ENCODE results near the gene PI4KA. TPM values are rescaled to one million over a fixed set of nuclear protein-coding genes. Genes with fewer than 3 reads are reported as not detected.

PI4KA gene
- total and polyA plus RNA-seq, 3 experiments from 2014 or later, result 64.9 to 65.8 (median 65.5) TPM

DNA sequence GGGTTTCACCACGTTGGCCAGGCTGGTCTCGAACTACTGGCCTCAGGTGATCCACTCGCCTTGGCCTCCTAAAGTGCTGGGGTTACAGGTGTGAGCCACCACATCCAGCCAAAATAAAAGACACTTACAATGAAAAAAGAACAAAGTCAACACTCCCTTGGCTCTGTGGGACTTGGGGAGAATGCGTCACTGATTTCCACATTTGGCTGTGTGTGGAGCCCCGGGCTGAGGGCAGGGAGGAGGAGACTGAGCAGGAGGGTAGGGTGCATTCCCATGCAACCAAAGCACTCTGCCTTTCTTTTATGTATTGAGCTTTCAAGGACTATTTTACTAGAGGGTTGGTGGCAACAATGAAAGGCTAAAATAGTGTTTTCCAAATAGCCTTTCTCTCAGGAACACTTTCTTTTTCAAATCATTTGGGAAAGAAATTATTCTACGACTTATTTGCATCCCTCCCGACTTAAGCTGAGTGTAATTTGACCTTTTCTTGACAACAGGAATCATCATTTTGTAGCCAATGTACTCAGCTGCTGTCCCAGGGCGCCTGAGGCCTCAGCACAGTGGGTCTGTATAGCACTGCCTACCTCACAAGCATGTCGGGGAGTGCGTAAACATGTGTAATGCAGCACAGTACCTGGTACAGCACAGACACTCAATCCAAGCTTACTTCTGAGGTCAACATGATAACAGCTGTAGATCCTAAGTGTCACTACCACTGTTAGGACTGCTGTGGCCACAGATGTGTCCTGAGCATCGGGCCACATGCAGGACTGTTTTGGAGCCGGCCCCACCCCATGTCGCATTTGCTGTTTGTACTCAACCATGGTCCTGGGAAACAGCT is 94.8 kb downstream of the PI4KA start:
- DNase-seq, result no peak
- Histone ChIP-seq H3K4me1 (ENCODE audit: insufficient read depth, low read length) (no peaks in the 10 kb centered on the region), H3K27ac (ENCODE audit: low read depth, low read length) (no peak overlapping the region), H3K27me3 (ENCODE audit: insufficient read depth, low read length, poor library complexity, severe bottlenecking) (no peaks in the 10 kb centered on the region), H3K4me3 (ENCODE audit: low read length) (no peak overlapping the region), H3K9me3 (ENCODE audit: low read length) (no peaks in the 10 kb centered on the region), H3K36me3 (ENCODE audit: insufficient read depth, low read length) (peaks cover 41% of the 10 kb centered on the region)
- CTCF ChIA-PET, result interaction anchor here (2.1 kb wide), 1 partner anchor 20 kb away, joined by 6 read pairs; no protein-coding TSS in a partner anchor
- H3K27ac Mint-ChIP-seq, result no peak overlapping the region
- H3K4me3 Mint-ChIP-seq, result no peak overlapping the region
- peaks cover 6 to 74% (median 15%) of the 10 kb centered on the region in 3 donors for H3K36me3 Mint-ChIP-seq
- no peaks in the 10 kb centered on the region for H3K9me3 Mint-ChIP-seq
- POLR2A ChIA-PET, result no interaction called here
- H3K27me3 Mint-ChIP-seq, result peaks cover 0 to 2% of the 10 kb centered on the region in 2 donors
- peaks cover 0 to 6% (median 4%) of the 10 kb centered on the region in 3 donors for H3K4me1 Mint-ChIP-seq

DNA sequence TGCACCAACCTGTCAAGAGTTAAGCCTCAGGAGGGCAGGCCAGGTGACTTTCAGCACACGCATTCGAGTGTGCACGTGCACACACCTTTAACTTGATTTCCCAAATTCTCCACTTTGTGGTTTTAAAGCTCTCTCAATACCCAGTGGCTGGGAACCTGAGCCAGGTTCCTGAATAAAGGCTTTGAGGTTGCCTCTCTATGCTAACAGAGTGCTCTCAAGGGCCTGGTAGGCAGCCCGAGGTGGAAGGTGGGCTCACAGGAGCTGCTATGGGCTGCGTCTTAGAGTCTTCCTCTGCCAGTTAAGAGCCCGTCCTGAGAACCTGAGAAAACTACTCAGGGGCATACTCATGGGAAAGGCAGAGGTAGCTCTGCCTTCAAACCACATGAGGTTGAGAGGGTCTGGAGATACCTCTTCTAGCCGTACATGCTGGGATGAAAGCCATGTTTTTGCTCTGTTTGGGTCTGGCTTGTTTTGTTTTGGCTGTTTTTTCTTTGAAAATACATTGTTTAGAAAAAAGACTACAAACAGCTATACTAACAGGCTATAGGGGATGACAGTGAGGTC is 96.3 kb downstream of the PI4KA start:
- ChIA-PET CTCF (interaction anchor here (2.1 kb wide), 1 partner anchor 22 kb away, joined by 6 read pairs; no protein-coding TSS in a partner anchor), POLR2A (no interaction called here)

DNA sequence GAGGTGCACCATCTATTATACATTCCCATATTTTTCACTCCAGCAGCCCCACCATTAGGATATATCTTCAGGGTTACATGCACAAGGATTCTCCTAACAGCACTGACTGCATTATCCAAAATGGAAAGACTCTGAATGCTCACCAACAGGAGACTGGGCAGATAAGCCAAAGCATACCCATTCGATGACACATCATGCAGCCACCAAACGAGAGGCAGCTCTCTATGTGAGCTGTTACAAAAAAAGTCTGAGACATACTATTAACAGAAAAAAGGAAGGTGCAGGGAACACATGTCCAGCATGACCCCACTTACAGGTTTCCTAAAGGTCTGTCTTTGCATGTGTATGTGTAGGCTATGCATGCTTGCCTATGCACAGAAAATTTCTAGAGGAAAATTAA is 97.1 kb downstream of the PI4KA start:
- Histone ChIP-seq H3K4me1 (ENCODE audit: insufficient read depth, low read length) (no peaks in the 10 kb centered on the region), H3K9me3 (ENCODE audit: low read length) (no peaks in the 10 kb centered on the region), H3K36me3 (ENCODE audit: insufficient read depth, low read length) (peaks cover 43% of the 10 kb centered on the region), H3K27me3 (ENCODE audit: insufficient read depth, low read length, poor library complexity, severe bottlenecking) (no peaks in the 10 kb centered on the region), H3K27ac (ENCODE audit: low read depth, low read length) (no peak overlapping the region), H3K4me3 (ENCODE audit: low read length) (no peak overlapping the region)
- no peak for DNase-seq
- POLR2A ChIA-PET, result no interaction called here
- no peak overlapping the region for H3K4me3 Mint-ChIP-seq
- no peaks in the 10 kb centered on the region for H3K9me3 Mint-ChIP-seq
- no peaks in the 10 kb centered on the region for H3K4me1 Mint-ChIP-seq
- H3K27me3 Mint-ChIP-seq, result peaks cover 0 to 2% of the 10 kb centered on the region in 2 donors
- CTCF ChIA-PET, result no interaction called here
- H3K27ac Mint-ChIP-seq, result no peak overlapping the region
- H3K36me3 Mint-ChIP-seq, result peaks cover 6 to 78% (median 23%) of the 10 kb centered on the region in 3 donors

More for the DNA sequence above, 96.3 kb downstream of the PI4KA start:
- no peaks in the 10 kb centered on the region for H3K4me1 ChIP-seq (ENCODE audit: insufficient read depth, low read length)
- no peaks in the 10 kb centered on the region for H3K27me3 ChIP-seq (ENCODE audit: insufficient read depth, low read length, poor library complexity, severe bottlenecking)
- Mint-ChIP-seq H3K36me3 (peaks cover 6 to 76% (median 19%) of the 10 kb centered on the region in 3 donors), H3K9me3 (no peaks in the 10 kb centered on the region), H3K27me3 (peaks cover 0 to 2% of the 10 kb centered on the region in 2 donors), H3K4me1 (no peaks in the 10 kb centered on the region), H3K27ac (peak overlapping the region in 1 of 8 donors; percentile 29), H3K4me3 (no peak overlapping the region)
- H3K36me3 ChIP-seq (ENCODE audit: insufficient read depth, low read length), result peaks cover 43% of the 10 kb centered on the region
- H3K27ac ChIP-seq (ENCODE audit: low read depth, low read length), result no peak overlapping the region
- H3K9me3 ChIP-seq (ENCODE audit: low read length), result no peaks in the 10 kb centered on the region
- no peak for DNase-seq
- H3K4me3 ChIP-seq (ENCODE audit: low read length), result no peak overlapping the region

DNA sequence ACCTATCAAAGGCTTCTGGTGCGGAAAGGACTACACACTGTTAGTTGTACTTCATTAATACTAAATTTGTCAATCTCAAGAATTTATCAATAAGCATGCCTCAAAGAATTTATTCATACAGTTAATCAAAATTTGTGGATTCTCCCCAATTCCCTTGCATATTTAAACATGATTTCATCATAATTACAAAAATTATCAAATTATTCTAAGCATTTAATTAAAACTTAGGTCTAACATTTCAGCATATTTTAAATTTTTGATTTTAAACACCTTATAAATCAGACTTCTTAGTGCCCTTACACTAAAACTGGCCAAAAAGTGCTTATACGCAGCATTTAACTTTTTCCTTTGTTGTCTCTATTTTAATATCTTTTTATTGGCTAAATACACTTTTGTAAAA is 98.5 kb downstream of the PI4KA start:
- no peaks in the 10 kb centered on the region for H3K4me1 ChIP-seq (ENCODE audit: insufficient read depth, low read length)
- H3K27ac ChIP-seq (ENCODE audit: low read depth, low read length), result no peak overlapping the region
- Mint-ChIP-seq H3K27me3 (peaks cover 0 to 4% of the 10 kb centered on the region in 2 donors), H3K36me3 (peaks cover 6 to 72% (median 22%) of the 10 kb centered on the region in 3 donors), H3K9me3 (no peaks in the 10 kb centered on the region), H3K4me1 (no peaks in the 10 kb centered on the region), H3K4me3 (no peak overlapping the region), H3K27ac (no peak overlapping the region)
- POLR2A ChIA-PET, result no interaction called here
- DNase-seq, result no peak
- peaks cover 35% of the 10 kb centered on the region for H3K36me3 ChIP-seq (ENCODE audit: insufficient read depth, low read length)
- H3K4me3 ChIP-seq (ENCODE audit: low read length), result no peak overlapping the region
- CTCF ChIA-PET, result no interaction called here
- no peaks in the 10 kb centered on the region for H3K9me3 ChIP-seq (ENCODE audit: low read length)
- no peaks in the 10 kb centered on the region for H3K27me3 ChIP-seq (ENCODE audit: insufficient read depth, low read length, poor library complexity, severe bottlenecking)

DNA sequence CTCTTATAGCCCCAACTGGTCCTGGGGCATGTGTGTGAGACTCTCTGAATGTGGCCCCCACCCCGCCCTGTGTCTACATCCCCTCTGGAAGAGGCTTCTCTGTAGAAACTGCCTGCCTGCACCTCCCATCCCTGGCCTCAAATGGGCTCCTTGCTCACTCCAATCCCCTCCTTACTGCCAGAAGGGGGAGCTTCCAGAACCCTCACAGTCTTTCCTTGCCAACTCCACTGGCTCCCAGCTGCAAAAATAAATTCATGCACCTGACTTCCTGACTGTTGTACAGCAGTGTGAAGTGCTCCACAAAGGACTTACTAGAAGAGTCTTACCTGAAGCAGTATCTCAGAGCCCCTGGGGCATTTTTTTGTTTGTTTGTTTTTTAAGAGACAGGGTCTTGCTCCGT is 99.9 kb downstream of the PI4KA start:
- Histone ChIP-seq H3K4me3 (ENCODE audit: low read length) (no peak overlapping the region), H3K4me1 (ENCODE audit: insufficient read depth, low read length) (no peaks in the 10 kb centered on the region), H3K27me3 (ENCODE audit: insufficient read depth, low read length, poor library complexity, severe bottlenecking) (no peaks in the 10 kb centered on the region), H3K36me3 (ENCODE audit: insufficient read depth, low read length) (peaks cover 21% of the 10 kb centered on the region), H3K9me3 (ENCODE audit: low read length) (no peaks in the 10 kb centered on the region), H3K27ac (ENCODE audit: low read depth, low read length) (no peak overlapping the region)
- Mint-ChIP-seq H3K4me3 (no peak overlapping the region), H3K36me3 (peaks cover 0 to 67% (median 14%) of the 10 kb centered on the region in 3 donors), H3K27ac (peak overlapping the region in 1 of 8 donors; percentile 46), H3K4me1 (no peaks in the 10 kb centered on the region), H3K9me3 (no peaks in the 10 kb centered on the region), H3K27me3 (peaks cover 0 to 2% of the 10 kb centered on the region in 2 donors)
- POLR2A ChIA-PET, result no interaction called here
- CTCF ChIA-PET, result interaction anchor here (1.4 kb wide), 1 partner anchor 17 kb away, joined by 4 read pairs; no protein-coding TSS in a partner anchor
- DNase-seq, result no peak

DNA sequence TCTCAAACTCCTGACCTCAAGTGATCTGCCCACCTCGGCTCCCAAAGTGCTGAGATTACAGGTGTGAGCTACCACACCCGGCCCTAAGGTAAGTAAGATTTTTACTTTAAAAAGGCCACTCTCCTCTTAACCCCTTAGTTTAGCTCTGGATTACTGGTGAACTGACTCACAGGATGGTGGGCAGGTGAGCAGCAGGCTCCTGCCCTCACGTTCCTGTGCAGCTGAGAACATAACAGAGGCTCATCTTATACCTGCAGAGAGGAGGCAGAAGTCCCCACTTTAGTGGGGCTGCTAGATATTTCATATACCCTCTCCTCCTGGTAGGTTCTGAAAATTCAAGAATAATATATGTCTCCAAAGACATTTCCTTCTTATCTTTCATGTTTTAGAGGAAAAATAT is 101.8 kb downstream of the PI4KA start:
- Histone ChIP-seq H3K27me3 (ENCODE audit: insufficient read depth, low read length, poor library complexity, severe bottlenecking) (no peaks in the 10 kb centered on the region), H3K27ac (ENCODE audit: low read depth, low read length) (no peak overlapping the region), H3K4me3 (ENCODE audit: low read length) (no peak overlapping the region), H3K4me1 (ENCODE audit: insufficient read depth, low read length) (no peaks in the 10 kb centered on the region), H3K9me3 (ENCODE audit: low read length) (no peaks in the 10 kb centered on the region), H3K36me3 (ENCODE audit: insufficient read depth, low read length) (peaks cover 29% of the 10 kb centered on the region)
- H3K36me3 Mint-ChIP-seq, result peaks cover 0 to 70% (median 17%) of the 10 kb centered on the region in 3 donors
- peak overlapping the region in 1 of 8 donors; percentile 70 for H3K27ac Mint-ChIP-seq
- H3K27me3 Mint-ChIP-seq, result peaks cover 0 to 2% of the 10 kb centered on the region in 2 donors
- CTCF ChIA-PET, result interaction anchor here (0.9 kb wide), 1 partner anchor 27 kb away, joined by 4 read pairs; no protein-coding TSS in a partner anchor
- H3K9me3 Mint-ChIP-seq, result no peaks in the 10 kb centered on the region
- no peak for DNase-seq
- POLR2A ChIA-PET, result no interaction called here
- no peak overlapping the region for H3K4me3 Mint-ChIP-seq
- no peaks in the 10 kb centered on the region for H3K4me1 Mint-ChIP-seq

DNA sequence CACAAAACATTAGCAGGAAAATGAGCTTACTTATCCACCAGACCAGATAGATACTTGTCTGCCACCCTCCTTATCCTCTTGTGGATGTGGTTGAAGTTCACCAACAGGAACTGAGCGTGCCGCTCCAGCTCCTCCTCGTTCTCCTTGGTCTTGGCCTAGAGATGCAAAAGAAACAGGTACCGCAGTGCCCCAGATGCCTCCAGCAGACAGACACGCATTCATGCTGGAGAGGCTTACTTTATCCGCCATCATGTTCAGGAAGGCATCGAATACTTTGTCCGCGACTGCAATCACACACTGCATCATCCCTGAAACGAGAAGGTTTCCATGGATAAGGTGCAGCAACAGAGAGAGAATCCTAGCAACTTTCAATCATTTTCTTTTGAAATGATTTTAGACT is 105.7 kb downstream of the PI4KA start:
- H3K4me3 ChIP-seq (ENCODE audit: low read length), result no peak overlapping the region
- H3K4me1 ChIP-seq (ENCODE audit: insufficient read depth, low read length), result no peaks in the 10 kb centered on the region
- H3K4me3 Mint-ChIP-seq, result no peak overlapping the region
- peaks cover 29% of the 10 kb centered on the region for H3K36me3 ChIP-seq (ENCODE audit: insufficient read depth, low read length)
- H3K27ac Mint-ChIP-seq, result peak overlapping the region in 1 of 8 donors; percentile 84
- peaks cover 0 to 2% of the 10 kb centered on the region in 2 donors for H3K27me3 Mint-ChIP-seq
- no peak overlapping the region for H3K27ac ChIP-seq (ENCODE audit: low read depth, low read length)
- H3K27me3 ChIP-seq (ENCODE audit: insufficient read depth, low read length, poor library complexity, severe bottlenecking), result no peaks in the 10 kb centered on the region
- CTCF ChIA-PET, result no interaction called here
- no peak for DNase-seq
- H3K36me3 Mint-ChIP-seq, result peaks cover 0 to 80% (median 15%) of the 10 kb centered on the region in 3 donors
- H3K9me3 ChIP-seq (ENCODE audit: low read length), result no peaks in the 10 kb centered on the region
- H3K4me1 Mint-ChIP-seq, result peaks cover 0 to 11% (median 3%) of the 10 kb centered on the region in 3 donors
- H3K9me3 Mint-ChIP-seq, result no peaks in the 10 kb centered on the region
- POLR2A ChIA-PET, result no interaction called here

DNA sequence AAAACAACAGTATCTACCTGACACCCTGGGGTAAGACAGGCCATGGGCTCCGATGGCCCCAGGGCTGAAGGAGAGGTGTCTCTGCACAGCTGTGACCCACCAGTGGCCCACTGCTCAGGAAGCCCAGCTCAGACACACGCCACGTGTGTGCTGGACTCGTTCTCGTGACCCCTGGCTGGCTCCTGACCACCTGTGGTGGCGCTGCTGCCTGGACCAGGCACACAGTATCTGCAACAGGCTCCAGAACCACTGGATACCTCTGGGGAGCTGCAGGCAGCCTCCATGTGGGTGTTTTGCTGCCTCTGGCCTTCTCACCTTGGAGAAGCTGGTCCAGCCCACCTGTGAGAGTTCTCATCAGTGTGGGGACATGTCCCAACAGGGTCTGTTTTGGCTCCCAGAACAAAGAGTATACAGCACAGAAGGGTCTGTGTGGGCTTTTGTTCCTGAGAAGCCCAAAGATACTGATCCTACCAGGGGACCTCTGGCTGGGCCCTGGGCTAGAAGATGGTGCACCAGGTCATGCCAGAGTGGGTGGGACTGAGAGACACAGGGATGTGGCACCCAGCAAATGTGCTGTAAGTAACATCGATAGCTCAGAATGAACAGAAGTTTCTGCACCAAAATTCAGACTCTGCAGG is 106.4 kb downstream of the PI4KA start:
- Mint-ChIP-seq H3K36me3 (peaks cover 0 to 82% (median 13%) of the 10 kb centered on the region in 3 donors), H3K27me3 (peaks cover 0 to 2% of the 10 kb centered on the region in 2 donors), H3K9me3 (no peaks in the 10 kb centered on the region), H3K27ac (no peak overlapping the region), H3K4me1 (peaks cover 0 to 11% (median 3%) of the 10 kb centered on the region in 3 donors), H3K4me3 (no peak overlapping the region)
- POLR2A ChIA-PET, result no interaction called here
- no peak overlapping the region for H3K4me3 ChIP-seq (ENCODE audit: low read length)
- no peaks in the 10 kb centered on the region for H3K9me3 ChIP-seq (ENCODE audit: low read length)
- H3K4me1 ChIP-seq (ENCODE audit: insufficient read depth, low read length), result no peaks in the 10 kb centered on the region
- no peak overlapping the region for H3K27ac ChIP-seq (ENCODE audit: low read depth, low read length)
- CTCF ChIA-PET, result interaction anchor here (1.1 kb wide), 1 partner anchor 10 kb away, joined by 3 read pairs; no protein-coding TSS in a partner anchor
- DNase-seq, result no peak
- no peaks in the 10 kb centered on the region for H3K27me3 ChIP-seq (ENCODE audit: insufficient read depth, low read length, poor library complexity, severe bottlenecking)
- H3K36me3 ChIP-seq (ENCODE audit: insufficient read depth, low read length), result peaks cover 34% of the 10 kb centered on the region

Measured in CD8-positive, alpha-beta memory T cell (primary cell).